HepG2 (cell line): ENCODE measurements around the gene DCHS2. TPM values are rescaled to one million over a fixed set of nuclear protein-coding genes. Genes with fewer than 3 reads are reported as not detected.

Experiments
- ATAC-seq: fragments of 200-7000 bp; cut with Tn5 transposase; 3 replicates; pipeline ENCODE4 v1.9.1; 2020; ENCODE audit warnings: mild to moderate bottlenecking, moderate library complexity
- BruUV-seq: library from RNA; stranded (reverse); fragments of 400-500 nt; replicated peaks from 2 replicates; lab custom pipeline; 2021; lab: Mats Ljungman, UMichigan
- CTCF ChIA-PET: fragments of 300-600 bp; formaldehyde crosslinking; extraction: SDS; loops from one replicate; lab custom pipeline; 2021; ENCODE audit warnings: low total read pairs, inconsistent platforms, low intra/inter-chr PET ratio; lab: Yijun Ruan, JAX
- POLR2A ChIA-PET: fragments of 350-600 bp; sonication (Branson Sonifier 250); formaldehyde crosslinking; loops from one replicate; lab custom pipeline; 2020; ENCODE audit warnings: antibody characterized with exemption, inconsistent platforms; lab: Yijun Ruan, JAX
- DNase-seq: peaks from one replicate; pipeline ENCODE4 v3.0.0-alpha.2; 2015; ENCODE audit warnings: low spot score
- FAIRE-seq: peaks from 3 replicates; lab custom pipeline; 2011; peaks lifted over from hg19 to GRCh38; lab: Jason Lieb, UNC
- H2AFZ ChIP-seq: one replicate; pipeline ENCODE4 v1.6.1; 2011; ENCODE audit warnings: low read length, inconsistent platforms
- H3K27ac ChIP-seq: fragments of 300-600 bp; 3 replicates; pipeline ENCODE4 v1.8.0; 2011; ENCODE audit warnings: mixed run types, mild to moderate bottlenecking, mixed read lengths, low read length, inconsistent platforms; ENCODE audit not compliant: insufficient read depth; ENCODE audit errors: extremely low read length
- H3K27me3 ChIP-seq, 2 experiments: fragments of 200-600 bp in 1 of 2; 2 replicates in 1 of 2; 3 replicates in 1 of 2; pipeline versions ENCODE4 v1.6.0 to v1.8.0; 2011; ENCODE audit warnings: low read length in 2 of 2, mild to moderate bottlenecking in 2 of 2, moderate library complexity in 2 of 2, inconsistent platforms in 1 of 2; ENCODE audit not compliant: insufficient read depth in 2 of 2, control insufficient read depth in 1 of 2
- H3K36me3 ChIP-seq, 2 experiments: fragments of 200-600 bp in 1 of 2; replicated peaks in 1 of 2; 2 replicates in 1 of 2; 3 replicates in 1 of 2; pipeline versions ENCODE4 v1.5.1 to v1.8.0; 2011; ENCODE audit warnings: low read length in 2 of 2, inconsistent platforms in 1 of 2; ENCODE audit not compliant: insufficient read depth in 2 of 2, control insufficient read depth in 1 of 2
- H3K4me1 ChIP-seq: 2 replicates; pipeline ENCODE4 v1.5.1; 2012; ENCODE audit warnings: low read length, inconsistent platforms; ENCODE audit not compliant: insufficient read depth
- H3K4me2 ChIP-seq: 2 replicates; pipeline ENCODE4 v1.6.0; 2011; ENCODE audit warnings: low read depth, low read length, inconsistent platforms
- H3K4me3 ChIP-seq, 3 experiments: fragments of 200-600 bp in 1 of 3; sonication (generic), shearing (Covaris generic) in 1 of 3; replicated peaks in 1 of 3; 2 replicates each; pipeline ENCODE4 v1.5.1; 2011 to 2016; ENCODE audit warnings: low read length in 3 of 3, inconsistent platforms in 2 of 3, low read depth in 2 of 3, mild to moderate bottlenecking in 2 of 3, control low read depth in 1 of 3, mixed read lengths in 1 of 3; ENCODE audit not compliant: insufficient read depth in 1 of 3
- H3K79me2 ChIP-seq: one replicate; pipeline ENCODE4 v1.6.1; 2011; ENCODE audit warnings: low read length, inconsistent platforms; ENCODE audit not compliant: insufficient read depth
- H3K9ac ChIP-seq: 2 replicates; pipeline ENCODE4 v1.6.0; 2011; ENCODE audit warnings: mild to moderate bottlenecking, low read depth, low read length, inconsistent platforms; ENCODE audit not compliant: insufficient read depth
- H3K9me3 ChIP-seq: 2 replicates; pipeline ENCODE4 v1.5.1; 2012; ENCODE audit warnings: mild to moderate bottlenecking, low read length
- H4K20me1 ChIP-seq: 2 replicates; pipeline ENCODE4 v1.6.0; 2011; ENCODE audit warnings: inconsistent platforms, mild to moderate bottlenecking, low read length, moderate library complexity; ENCODE audit not compliant: insufficient read depth
- GLI4 ChIP-seq: sonication (generic); formaldehyde crosslinking; IDR thresholded peaks from 2 replicates; pipeline ENCODE4 v1.5.1; 2020; ENCODE audit warnings: missing genetic modification reagents, mild to moderate bottlenecking, moderate library complexity, borderline replicate concordance
- MZF1 ChIP-seq: sonication (generic); formaldehyde crosslinking; IDR thresholded peaks from 2 replicates; pipeline ENCODE4 v1.8.1; 2023; ENCODE audit warnings: mild to moderate bottlenecking, missing genetic modification reagents, borderline replicate concordance
- NAIF1 ChIP-seq: sonication (generic); formaldehyde crosslinking; IDR thresholded peaks from 2 replicates; pipeline ENCODE4 v1.5.0; 2020; ENCODE audit warnings: mild to moderate bottlenecking, missing genetic modification reagents, borderline replicate concordance
- NFKB2 ChIP-seq: sonication (generic); formaldehyde crosslinking; IDR thresholded peaks from 2 replicates; pipeline ENCODE4 v1.4.0; 2020; ENCODE audit warnings: missing genetic modification reagents, borderline replicate concordance
- SP5 ChIP-seq: IDR thresholded peaks from 2 replicates; pipeline ENCODE4 v1.6.1; 2016; ENCODE audit warnings: low read depth, borderline replicate concordance
- ZNF460 ChIP-seq: sonication (generic); formaldehyde crosslinking; IDR thresholded peaks from 2 replicates; pipeline ENCODE4 v1.5.1; 2020; ENCODE audit warnings: missing genetic modification reagents, mild to moderate bottlenecking, borderline replicate concordance
- ZNF501 ChIP-seq: sonication (generic); formaldehyde crosslinking; IDR thresholded peaks from 2 replicates; pipeline ENCODE4 v1.5.1; 2020; ENCODE audit warnings: mild to moderate bottlenecking, moderate library complexity, missing genetic modification reagents
- ZNF747 ChIP-seq: sonication (generic); formaldehyde crosslinking; IDR thresholded peaks from 2 replicates; pipeline ENCODE4 v1.8.1; 2023; ENCODE audit warnings: missing genetic modification reagents, mild to moderate bottlenecking, borderline replicate concordance
- ZNF775 ChIP-seq: sonication (generic); formaldehyde crosslinking; IDR thresholded peaks from 2 replicates; pipeline ENCODE4 v1.4.0; 2020; ENCODE audit warnings: missing genetic modification reagents, mild to moderate bottlenecking, moderate library complexity, borderline replicate concordance
- ZSCAN20 ChIP-seq: sonication (generic); formaldehyde crosslinking; IDR thresholded peaks from 2 replicates; pipeline ENCODE4 v1.4.0; 2020; ENCODE audit warnings: missing genetic modification reagents, mild to moderate bottlenecking, borderline replicate concordance
- WGBS: methylation state at CpG from one replicate; pipeline ENCODE4 v1.1.6; 2017; ENCODE audit warnings: low lambda C conversion rate; 5-methylcytosine and 5-hydroxymethylcytosine counted together
- in situ Hi-C: cut with HindIII; loops from 2 replicates; pipeline ENCODE4 v1.10.0; 2017; ENCODE audit warnings: low pct_unique_long_range_greater_than_20kb; ENCODE audit not compliant: extremely low pct_ligation_motif_present
- intact Hi-C: fragments of 100-400 bp; cut with micrococcal nuclease; formaldehyde crosslinking; loops from one replicate; pipeline ENCODE4 v1.10.0; 2022; ENCODE audit not compliant: unreplicated experiment
- polyA plus RNA-seq, 8 experiments: library from polyadenylated mRNA; depleted of rRNA in 3 of 8; stranded (reverse) in 7 of 8; unstranded in 1 of 8; fragments of >200 nt; fragmentation: Illumina TruSeq in 4 of 8; extraction: Trizol in 4 of 8; gene quantifications; 2 replicates each; pipeline versions ENCODE4 v1.2.1 to v1.2.3, GENCODE V29; 2011 to 2016; ENCODE audit warnings: low read depth in 4 of 8, missing spikeins in 1 of 8, mixed read lengths in 1 of 8; ENCODE audit not compliant: insufficient read depth in 1 of 8
- total RNA-seq, 5 experiments: library from RNA; depleted of rRNA; stranded (reverse); fragments of >200 nt; fragmentation: Illumina TruSeq; extraction: Trizol; gene quantifications; 2 replicates each; pipeline ENCODE4 v1.2.3, GENCODE V29; 2016; ENCODE audit warnings: low read depth in 1 of 5
- TF ChIP-seq, protein P1 (sequence below): IDR thresholded peaks from 2 replicates; pipeline ENCODE4 v1.6.1; 2016; ENCODE audit warnings: mild to moderate bottlenecking
- TF ChIP-seq, protein P2 (sequence below): sonication (generic); formaldehyde crosslinking; IDR thresholded peaks from 2 replicates; pipeline ENCODE4 v1.4.0; 2020; ENCODE audit warnings: mild to moderate bottlenecking, missing genetic modification reagents
- TF ChIP-seq, protein P3 (sequence below): sonication (generic); formaldehyde crosslinking; IDR thresholded peaks from 2 replicates; pipeline ENCODE4 v1.4.0; 2020; ENCODE audit warnings: missing genetic modification reagents
- TF ChIP-seq, protein P4 (sequence below): sonication (generic); formaldehyde crosslinking; IDR thresholded peaks from 2 replicates; pipeline ENCODE4 v1.4.0; 2020; ENCODE audit warnings: mild to moderate bottlenecking, missing genetic modification reagents

The DCHS2 gene
- total and polyA plus RNA-seq, 2 of the 13 experiments (the other 11 are each of a cell fraction or from before 2014, with no cell fraction given), result 0.03 TPM; not detected in 1

DNA sequence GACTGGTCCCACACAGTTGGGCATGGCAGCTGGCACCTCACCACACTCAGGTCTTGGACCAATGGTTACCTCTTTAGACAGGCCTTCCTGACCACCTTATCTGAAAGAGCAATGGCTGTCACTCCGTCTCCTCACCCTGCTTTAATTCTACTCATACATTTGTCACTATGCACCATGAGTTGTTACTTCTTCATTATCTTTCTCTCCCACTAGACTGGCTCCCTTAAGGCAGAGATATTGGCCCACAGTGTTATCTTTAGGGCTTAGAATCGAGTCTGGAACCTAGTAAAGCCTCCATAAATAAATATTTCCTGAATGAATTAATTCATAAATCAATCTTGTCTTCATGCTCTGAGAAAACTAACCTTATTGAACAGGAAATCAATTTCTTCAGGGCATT is 46.6 kb downstream of the DCHS2 start:
- H3K4me3 ChIP-seq, result no peak overlapping the region
- TF ChIP-seq ZSCAN20, result no peak
- TF ChIP-seq NFKB2 (CRISPR knock-in tag), result no peak
- TF ChIP-seq, protein P1, sequence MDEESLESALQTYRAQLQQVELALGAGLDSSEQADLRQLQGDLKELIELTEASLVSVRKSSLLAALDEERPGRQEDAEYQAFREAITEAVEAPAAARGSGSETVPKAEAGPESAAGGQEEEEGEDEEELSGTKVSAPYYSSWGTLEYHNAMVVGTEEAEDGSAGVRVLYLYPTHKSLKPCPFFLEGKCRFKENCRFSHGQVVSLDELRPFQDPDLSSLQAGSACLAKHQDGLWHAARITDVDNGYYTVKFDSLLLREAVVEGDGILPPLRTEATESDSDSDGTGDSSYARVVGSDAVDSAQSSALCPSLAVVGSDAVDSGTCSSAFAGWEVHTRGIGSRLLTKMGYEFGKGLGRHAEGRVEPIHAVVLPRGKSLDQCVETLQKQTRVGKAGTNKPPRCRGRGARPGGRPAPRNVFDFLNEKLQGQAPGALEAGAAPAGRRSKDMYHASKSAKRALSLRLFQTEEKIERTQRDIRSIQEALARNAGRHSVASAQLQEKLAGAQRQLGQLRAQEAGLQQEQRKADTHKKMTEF (CRISPR knock-in tag), result no peak
- no peak for TF ChIP-seq GLI4 (CRISPR knock-in tag)
- no peak for TF ChIP-seq ZNF775
- no peak for TF ChIP-seq SP5 (CRISPR knock-in tag)
- TF ChIP-seq, protein P2, sequence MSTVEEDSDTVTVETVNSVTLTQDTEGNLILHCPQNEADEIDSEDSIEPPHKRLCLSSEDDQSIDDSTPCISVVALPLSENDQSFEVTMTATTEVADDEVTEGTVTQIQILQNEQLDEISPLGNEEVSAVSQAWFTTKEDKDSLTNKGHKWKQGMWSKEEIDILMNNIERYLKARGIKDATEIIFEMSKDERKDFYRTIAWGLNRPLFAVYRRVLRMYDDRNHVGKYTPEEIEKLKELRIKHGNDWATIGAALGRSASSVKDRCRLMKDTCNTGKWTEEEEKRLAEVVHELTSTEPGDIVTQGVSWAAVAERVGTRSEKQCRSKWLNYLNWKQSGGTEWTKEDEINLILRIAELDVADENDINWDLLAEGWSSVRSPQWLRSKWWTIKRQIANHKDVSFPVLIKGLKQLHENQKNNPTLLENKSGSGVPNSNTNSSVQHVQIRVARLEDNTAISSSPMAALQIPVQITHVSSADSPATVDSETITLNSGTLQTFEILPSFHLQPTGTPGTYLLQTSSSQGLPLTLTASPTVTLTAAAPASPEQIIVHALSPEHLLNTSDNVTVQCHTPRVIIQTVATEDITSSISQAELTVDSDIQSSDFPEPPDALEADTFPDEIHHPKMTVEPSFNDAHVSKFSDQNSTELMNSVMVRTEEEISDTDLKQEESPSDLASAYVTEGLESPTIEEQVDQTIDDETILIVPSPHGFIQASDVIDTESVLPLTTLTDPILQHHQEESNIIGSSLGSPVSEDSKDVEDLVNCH (CRISPR knock-in tag), result no peak
- no peak for TF ChIP-seq ZNF501 (CRISPR knock-in tag)
- TF ChIP-seq ZNF747 (CRISPR knock-in tag), result no peak
- TF ChIP-seq NAIF1 (CRISPR knock-in tag), result no peak
- TF ChIP-seq, protein P3, sequence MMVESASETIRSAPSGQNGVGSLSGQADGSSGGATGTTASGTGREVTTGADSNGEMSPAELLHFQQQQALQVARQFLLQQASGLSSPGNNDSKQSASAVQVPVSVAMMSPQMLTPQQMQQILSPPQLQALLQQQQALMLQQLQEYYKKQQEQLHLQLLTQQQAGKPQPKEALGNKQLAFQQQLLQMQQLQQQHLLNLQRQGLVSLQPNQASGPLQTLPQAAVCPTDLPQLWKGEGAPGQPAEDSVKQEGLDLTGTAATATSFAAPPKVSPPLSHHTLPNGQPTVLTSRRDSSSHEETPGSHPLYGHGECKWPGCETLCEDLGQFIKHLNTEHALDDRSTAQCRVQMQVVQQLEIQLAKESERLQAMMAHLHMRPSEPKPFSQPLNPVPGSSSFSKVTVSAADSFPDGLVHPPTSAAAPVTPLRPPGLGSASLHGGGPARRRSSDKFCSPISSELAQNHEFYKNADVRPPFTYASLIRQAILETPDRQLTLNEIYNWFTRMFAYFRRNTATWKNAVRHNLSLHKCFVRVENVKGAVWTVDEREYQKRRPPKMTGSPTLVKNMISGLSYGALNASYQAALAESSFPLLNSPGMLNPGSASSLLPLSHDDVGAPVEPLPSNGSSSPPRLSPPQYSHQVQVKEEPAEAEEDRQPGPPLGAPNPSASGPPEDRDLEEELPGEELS (CRISPR knock-in tag), result no peak
- TF ChIP-seq, protein P4, sequence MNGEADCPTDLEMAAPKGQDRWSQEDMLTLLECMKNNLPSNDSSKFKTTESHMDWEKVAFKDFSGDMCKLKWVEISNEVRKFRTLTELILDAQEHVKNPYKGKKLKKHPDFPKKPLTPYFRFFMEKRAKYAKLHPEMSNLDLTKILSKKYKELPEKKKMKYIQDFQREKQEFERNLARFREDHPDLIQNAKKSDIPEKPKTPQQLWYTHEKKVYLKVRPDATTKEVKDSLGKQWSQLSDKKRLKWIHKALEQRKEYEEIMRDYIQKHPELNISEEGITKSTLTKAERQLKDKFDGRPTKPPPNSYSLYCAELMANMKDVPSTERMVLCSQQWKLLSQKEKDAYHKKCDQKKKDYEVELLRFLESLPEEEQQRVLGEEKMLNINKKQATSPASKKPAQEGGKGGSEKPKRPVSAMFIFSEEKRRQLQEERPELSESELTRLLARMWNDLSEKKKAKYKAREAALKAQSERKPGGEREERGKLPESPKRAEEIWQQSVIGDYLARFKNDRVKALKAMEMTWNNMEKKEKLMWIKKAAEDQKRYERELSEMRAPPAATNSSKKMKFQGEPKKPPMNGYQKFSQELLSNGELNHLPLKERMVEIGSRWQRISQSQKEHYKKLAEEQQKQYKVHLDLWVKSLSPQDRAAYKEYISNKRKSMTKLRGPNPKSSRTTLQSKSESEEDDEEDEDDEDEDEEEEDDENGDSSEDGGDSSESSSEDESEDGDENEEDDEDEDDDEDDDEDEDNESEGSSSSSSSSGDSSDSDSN (CRISPR knock-in tag), result no peak
- no peak for TF ChIP-seq ZNF460 (CRISPR knock-in tag)
- no peak for TF ChIP-seq MZF1 (CRISPR knock-in tag)
- TF ChIP-seq, all 625 proteins: peak for 0
- intact Hi-C loops (no loop called here), in situ Hi-C loops (no loop called here)
- H3K36me3 ChIP-seq, result no peaks in the 10 kb centered on the region
- H3K9ac ChIP-seq, result no peak overlapping the region
- ATAC-seq (no peak), DNase-seq (no peak), FAIRE-seq (no peak)
- H3K27me3 ChIP-seq, result no peaks in the 10 kb centered on the region; a peak in 1 of 5 replicates
- H4K20me1 ChIP-seq, result no peaks in the 10 kb centered on the region
- no peak overlapping the region for H3K4me2 ChIP-seq
- CTCF ChIA-PET, result no interaction called here
- H3K4me1 ChIP-seq, result no peaks in the 10 kb centered on the region
- WGBS, result 4% methylated on average over 2 of the region's 2 CpGs
- no peaks in the 10 kb centered on the region for H3K9me3 ChIP-seq
- POLR2A ChIA-PET, result no interaction called here
- no TSS peak for BruUV-seq
- H3K27ac ChIP-seq, result no peak overlapping the region
- H3K79me2 ChIP-seq, result no peaks in the 10 kb centered on the region
- no peak overlapping the region for H2AFZ ChIP-seq
